B cell (primary cell): Measurements from ENCODE around the gene SLIT3.

Experiments used
- CTCF ChIP-seq: fragments of 200-600 bp; IDR thresholded peaks from one replicate; pipeline ENCODE4 v1.8.0; 2022; ENCODE audit warnings: antibody characterized with exemption, mild to moderate bottlenecking
- EZH2 ChIP-seq: IDR thresholded peaks from 2 replicates; pipeline ENCODE4 v1.6.1; 2012; ENCODE audit warnings: borderline replicate concordance, low read depth, mild to moderate bottlenecking, moderate library complexity, low read length; ENCODE audit not compliant: insufficient read depth, poor library complexity, severe bottlenecking

GRCh38 chr5:169089343-169089742 is 211.6 kb downstream of the SLIT3 start:
- TF ChIP-seq EZH2 (no peak), CTCF (no peak)
